ENCODE data around the gene BPIFB6.

The BPIFB6 gene

GRCh38 chr20:33064572-33065287 lies 33.3 kb downstream of the BPIFB6 start:
- no peak for DNase-seq

- no peak for DNase-seq
Observed at GRCh38 chr20:33065785-33066184, 34.3 kb downstream of the BPIFB6 start.

GRCh38 chr20:33067806-33068205 lies 36.4 kb downstream of the BPIFB6 start:
- no peak for DNase-seq

GRCh38 chr20:33068251-33068939 lies 36.9 kb downstream of the BPIFB6 start:
- no peak for DNase-seq

GRCh38 chr20:33069673-33070072 lies 38.2 kb downstream of the BPIFB6 start:
- no peak for DNase-seq

- no peak for DNase-seq
Observed at GRCh38 chr20:33070111-33071053, 38.9 kb downstream of the BPIFB6 start.

- no peak for DNase-seq
Observed at GRCh38 chr20:33071198-33071597, 39.8 kb downstream of the BPIFB6 start.

- DNase-seq, result no peak
Observed at GRCh38 chr20:33072362-33072761, 40.9 kb downstream of the BPIFB6 start.

GRCh38 chr20:33072813-33073212 lies 41.4 kb downstream of the BPIFB6 start:
- no peak for DNase-seq

GRCh38 chr20:33074675-33075074 lies 43.2 kb downstream of the BPIFB6 start:
- no peak for DNase-seq

GRCh38 chr20:33075281-33075680 lies 43.8 kb downstream of the BPIFB6 start:
- no peak for DNase-seq

- no peak for DNase-seq
Observed at GRCh38 chr20:33076662-33077372, 45.4 kb downstream of the BPIFB6 start.

- no peak for DNase-seq
Observed at GRCh38 chr20:33079259-33079658, 47.8 kb downstream of the BPIFB6 start, which contains the start of gene BPIFB4. Gene BPIFB4 (plus strand): TSS chr20:33079643. CDS start chr20:33081527, 1,884 bp downstream.

GRCh38 chr20:33081411-33082154 lies 50.1 kb downstream of the BPIFB6 start:
- DNase-seq, result no peak

- DNase-seq, result no peak
Observed at GRCh38 chr20:33082546-33082945, 51.1 kb downstream of the BPIFB6 start.

- DNase-seq, result no peak
Observed at GRCh38 chr20:33083544-33084340, 52.3 kb downstream of the BPIFB6 start.

GRCh38 chr20:33084722-33085121 lies 53.3 kb downstream of the BPIFB6 start:
- DNase-seq, result no peak

GRCh38 chr20:33086052-33086722 lies 54.7 kb downstream of the BPIFB6 start:
- no peak for DNase-seq

- no peak for DNase-seq
Observed at GRCh38 chr20:33091147-33091546, 59.7 kb downstream of the BPIFB6 start.

- DNase-seq, result no peak
Observed at GRCh38 chr20:33091693-33092092, 60.2 kb downstream of the BPIFB6 start.

Data from activated CD4-positive, alpha-beta T cell treated with anti-CD3 and anti-CD28 coated beads for 48 hours (primary cell).